Ovary (tissue), 3 donors: ENCODE measurements around the gene SOX2.

ENCODE experiments used
- CTCF ChIP-seq, 3 donors: fragments of 450-650 bp in 2 of 3; fragments of 200-600 bp in 1 of 3; IDR thresholded peaks; one replicate each; pipeline versions ENCODE4 v1.5.1 to v1.8.0; 2016 to 2022; ENCODE audit warnings: antibody characterized with exemption in 3 of 3, mild to moderate bottlenecking in 1 of 3
- POLR2A ChIP-seq: fragments of 450-650 bp; IDR thresholded peaks from one replicate; pipeline ENCODE4 v1.6.1; 2017; ENCODE audit warnings: antibody characterized with exemption, mild to moderate bottlenecking, moderate library complexity
- donor health status: DM: no; HTN: no; CAD: no.

DNA sequence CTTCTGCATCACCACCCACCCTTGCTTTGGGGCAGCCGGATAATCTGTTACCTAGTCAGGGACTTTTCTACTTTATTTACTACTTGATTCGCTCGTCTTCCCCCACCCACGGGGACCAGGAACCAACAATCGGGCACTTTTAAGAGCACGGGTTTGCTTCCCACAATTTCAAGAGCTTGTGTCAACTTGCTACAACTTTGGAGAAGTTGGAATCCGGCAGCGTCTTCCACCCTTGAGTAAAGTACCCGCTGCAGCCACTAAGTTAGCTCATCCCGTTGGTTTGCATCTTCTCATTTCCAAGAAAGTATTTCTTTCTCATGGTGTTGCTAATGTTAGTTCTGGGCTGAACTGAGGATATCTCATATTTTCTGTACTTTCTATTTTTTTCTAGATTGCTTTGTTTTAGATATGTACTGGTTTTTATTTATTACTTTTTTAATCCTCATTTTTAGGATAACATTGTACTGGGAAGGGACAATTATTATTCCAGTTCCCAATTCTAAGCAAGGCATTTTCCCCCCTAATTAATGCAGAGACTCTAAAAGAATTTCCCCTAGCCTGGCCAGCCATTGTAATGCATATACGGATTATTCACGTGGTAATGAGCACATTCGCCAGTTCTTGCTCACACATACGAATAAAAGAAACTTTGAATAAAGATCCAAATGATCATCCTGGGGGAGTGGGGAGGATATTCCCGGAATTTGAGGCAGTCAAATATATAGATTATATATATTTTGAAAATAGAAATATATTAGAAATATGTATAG is 4.0 kb downstream of the SOX2 start:
- TF ChIP-seq POLR2A (no peak), CTCF (IDR thresholded peaks at IDR 0.05) (no peak)
